HEK293 (cell line): ENCODE results near the gene HTR3B.

Source experiments
- GLIS1 ChIP-seq: fragments of 450-650 bp; formaldehyde crosslinking; IDR thresholded peaks from 2 replicates; pipeline ENCODE4 v1.5.1; 2016; ENCODE audit warnings: missing biosample characterization, missing genetic modification characterization
- IKZF3 ChIP-seq: fragments of 450-650 bp; IDR thresholded peaks from 2 replicates; pipeline ENCODE4 v1.5.0; 2018; ENCODE audit warnings: missing biosample characterization, mild to moderate bottlenecking, missing genetic modification characterization, moderate library complexity
- KLF10 ChIP-seq: fragments of 450-650 bp; IDR thresholded peaks from 2 replicates; pipeline ENCODE4 v1.5.1; 2018; ENCODE audit warnings: missing biosample characterization, mild to moderate bottlenecking, missing genetic modification characterization
- SP2 ChIP-seq: fragments of 450-650 bp; formaldehyde crosslinking; IDR thresholded peaks from 2 replicates; pipeline ENCODE4 v1.5.1; 2016; ENCODE audit warnings: missing biosample characterization, missing genetic modification characterization
- TRIM28 ChIP-seq: IDR thresholded peaks from 2 replicates; pipeline ENCODE4 v1.6.1; 2011; ENCODE audit warnings: low read length, control low read depth, borderline replicate concordance
- WT1 ChIP-seq: fragments of 450-650 bp; formaldehyde crosslinking; IDR thresholded peaks from 2 replicates; pipeline ENCODE4 v1.5.1; 2016; ENCODE audit warnings: missing biosample characterization, missing genetic modification characterization
- ZBTB17 ChIP-seq: fragments of 450-650 bp; formaldehyde crosslinking; IDR thresholded peaks from 2 replicates; pipeline ENCODE4 v1.5.1; 2016; ENCODE audit warnings: missing biosample characterization, missing genetic modification characterization
- ZBTB48 ChIP-seq: fragments of 450-650 bp; formaldehyde crosslinking; IDR thresholded peaks from 2 replicates; pipeline ENCODE4 v1.5.1; 2016; ENCODE audit warnings: missing biosample characterization, missing genetic modification characterization
- ZBTB8A ChIP-seq: fragments of 450-650 bp; formaldehyde crosslinking; IDR thresholded peaks from 2 replicates; pipeline ENCODE4 v1.5.1; 2016; ENCODE audit warnings: missing biosample characterization, missing genetic modification characterization
- ZFP37 ChIP-seq: fragments of 450-650 bp; formaldehyde crosslinking; IDR thresholded peaks from 2 replicates; pipeline ENCODE4 v1.5.1; 2016; ENCODE audit warnings: missing biosample characterization, missing genetic modification characterization
- ZNF169 ChIP-seq: fragments of 450-650 bp; formaldehyde crosslinking; IDR thresholded peaks from 2 replicates; pipeline ENCODE4 v1.5.1; 2016; ENCODE audit warnings: missing biosample characterization, missing genetic modification characterization
- ZNF24 ChIP-seq: fragments of 450-650 bp; formaldehyde crosslinking; IDR thresholded peaks from 2 replicates; pipeline ENCODE4 v1.5.1; 2016; ENCODE audit warnings: missing biosample characterization, missing genetic modification characterization
- ZNF549 ChIP-seq: fragments of 450-650 bp; IDR thresholded peaks from 2 replicates; pipeline ENCODE4 v1.5.1; 2018; ENCODE audit warnings: missing biosample characterization, missing genetic modification characterization, mild to moderate bottlenecking, inconsistent platforms, moderate library complexity
- ZNF626 ChIP-seq: fragments of 450-650 bp; sonication (Bioruptor Pico); formaldehyde crosslinking; IDR thresholded peaks from 2 replicates; pipeline ENCODE4 v1.5.1; 2018; ENCODE audit warnings: missing biosample characterization, missing genetic modification characterization, inconsistent platforms
- ZNF629 ChIP-seq: fragments of 450-650 bp; formaldehyde crosslinking; IDR thresholded peaks from 2 replicates; pipeline ENCODE4 v1.5.1; 2017; ENCODE audit warnings: missing biosample characterization, missing genetic modification characterization
- ZNF660 ChIP-seq: fragments of 450-650 bp; IDR thresholded peaks from 2 replicates; pipeline ENCODE4 v1.5.1; 2018; ENCODE audit warnings: missing biosample characterization, mild to moderate bottlenecking, missing genetic modification characterization
- ZNF664 ChIP-seq: fragments of 450-650 bp; formaldehyde crosslinking; IDR thresholded peaks from 2 replicates; pipeline ENCODE4 v1.5.1; 2016; ENCODE audit warnings: missing biosample characterization, missing genetic modification characterization
- ZSCAN16 ChIP-seq: fragments of 450-650 bp; formaldehyde crosslinking; IDR thresholded peaks from 2 replicates; pipeline ENCODE4 v1.5.1; 2016; ENCODE audit warnings: missing biosample characterization, missing genetic modification characterization
- ZXDB ChIP-seq: fragments of 450-650 bp; formaldehyde crosslinking; IDR thresholded peaks from 2 replicates; pipeline ENCODE4 v1.5.1; 2016; ENCODE audit warnings: missing biosample characterization, missing genetic modification characterization
- TF ChIP-seq, protein P1 (sequence below): fragments of 450-650 bp; formaldehyde crosslinking; conservative IDR thresholded peaks from 2 replicates; pipeline ENCODE4 v1.5.1; 2016; ENCODE audit warnings: low read depth, missing biosample characterization, missing genetic modification characterization
- TF ChIP-seq, protein P2 (sequence below): fragments of 450-650 bp; formaldehyde crosslinking; IDR thresholded peaks from 2 replicates; pipeline ENCODE4 v1.5.1; 2016; ENCODE audit warnings: missing biosample characterization, missing genetic modification characterization
- TF ChIP-seq, protein P3 (sequence below): fragments of 450-650 bp; formaldehyde crosslinking; optimal IDR thresholded peaks from 2 replicates; pipeline ENCODE3; 2016; ENCODE audit warnings: missing biosample characterization, mild to moderate bottlenecking, missing genetic modification characterization
- TF ChIP-seq, protein P4 (sequence below): fragments of 450-650 bp; formaldehyde crosslinking; IDR thresholded peaks from 2 replicates; pipeline ENCODE4 v1.5.1; 2017; ENCODE audit warnings: missing biosample characterization, mild to moderate bottlenecking, missing genetic modification characterization, moderate library complexity
- TF ChIP-seq, protein P5 (sequence below): fragments of 450-650 bp; IDR thresholded peaks from 2 replicates; pipeline ENCODE4 v1.5.1; 2018; ENCODE audit warnings: missing biosample characterization, mild to moderate bottlenecking, missing genetic modification characterization
- TF ChIP-seq, protein P6 (sequence below): fragments of 450-650 bp; formaldehyde crosslinking; IDR thresholded peaks from 2 replicates; pipeline ENCODE4 v1.5.1; 2016; ENCODE audit warnings: missing biosample characterization, missing genetic modification characterization
- TF ChIP-seq, protein P7 (sequence below): fragments of 450-650 bp; formaldehyde crosslinking; IDR thresholded peaks from 2 replicates; pipeline ENCODE4 v1.5.1; 2016; ENCODE audit warnings: missing biosample characterization, missing genetic modification characterization

HTR3B gene

DNA sequence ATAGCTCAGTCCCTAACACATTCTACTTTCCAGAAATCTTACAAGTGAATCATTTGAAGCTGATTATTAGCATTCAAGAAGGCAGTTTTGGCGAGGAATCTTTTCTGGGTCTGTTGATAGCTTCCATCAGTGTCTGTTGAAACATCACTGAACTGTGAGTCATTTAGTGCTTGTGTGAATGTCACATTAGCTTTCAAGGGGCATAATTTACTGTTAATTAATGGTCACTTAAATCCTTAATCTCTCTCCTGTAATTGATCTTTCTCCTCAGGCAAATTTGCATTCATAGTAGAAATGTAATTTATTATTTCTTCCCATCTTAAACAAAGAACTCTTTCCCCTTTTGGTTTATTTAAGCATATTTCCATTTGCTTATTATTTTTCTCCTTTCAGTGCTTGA lies 2.6 kb downstream of the HTR3B start (continued):
- TF ChIP-seq, protein P1, sequence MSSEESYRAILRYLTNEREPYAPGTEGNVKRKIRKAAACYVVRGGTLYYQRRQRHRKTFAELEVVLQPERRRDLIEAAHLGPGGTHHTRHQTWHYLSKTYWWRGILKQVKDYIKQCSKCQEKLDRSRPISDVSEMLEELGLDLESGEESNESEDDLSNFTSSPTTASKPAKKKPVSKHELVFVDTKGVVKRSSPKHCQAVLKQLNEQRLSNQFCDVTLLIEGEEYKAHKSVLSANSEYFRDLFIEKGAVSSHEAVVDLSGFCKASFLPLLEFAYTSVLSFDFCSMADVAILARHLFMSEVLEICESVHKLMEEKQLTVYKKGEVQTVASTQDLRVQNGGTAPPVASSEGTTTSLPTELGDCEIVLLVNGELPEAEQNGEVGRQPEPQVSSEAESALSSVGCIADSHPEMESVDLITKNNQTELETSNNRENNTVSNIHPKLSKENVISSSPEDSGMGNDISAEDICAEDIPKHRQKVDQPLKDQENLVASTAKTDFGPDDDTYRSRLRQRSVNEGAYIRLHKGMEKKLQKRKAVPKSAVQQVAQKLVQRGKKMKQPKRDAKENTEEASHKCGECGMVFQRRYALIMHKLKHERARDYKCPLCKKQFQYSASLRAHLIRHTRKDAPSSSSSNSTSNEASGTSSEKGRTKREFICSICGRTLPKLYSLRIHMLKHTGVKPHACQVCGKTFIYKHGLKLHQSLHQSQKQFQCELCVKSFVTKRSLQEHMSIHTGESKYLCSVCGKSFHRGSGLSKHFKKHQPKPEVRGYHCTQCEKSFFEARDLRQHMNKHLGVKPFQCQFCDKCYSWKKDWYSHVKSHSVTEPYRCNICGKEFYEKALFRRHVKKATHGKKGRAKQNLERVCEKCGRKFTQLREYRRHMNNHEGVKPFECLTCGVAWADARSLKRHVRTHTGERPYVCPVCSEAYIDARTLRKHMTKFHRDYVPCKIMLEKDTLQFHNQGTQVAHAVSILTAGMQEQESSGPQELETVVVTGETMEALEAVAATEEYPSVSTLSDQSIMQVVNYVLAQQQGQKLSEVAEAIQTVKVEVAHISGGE (tag by site-specific recombination) = no peak
- TF ChIP-seq, protein P2, sequence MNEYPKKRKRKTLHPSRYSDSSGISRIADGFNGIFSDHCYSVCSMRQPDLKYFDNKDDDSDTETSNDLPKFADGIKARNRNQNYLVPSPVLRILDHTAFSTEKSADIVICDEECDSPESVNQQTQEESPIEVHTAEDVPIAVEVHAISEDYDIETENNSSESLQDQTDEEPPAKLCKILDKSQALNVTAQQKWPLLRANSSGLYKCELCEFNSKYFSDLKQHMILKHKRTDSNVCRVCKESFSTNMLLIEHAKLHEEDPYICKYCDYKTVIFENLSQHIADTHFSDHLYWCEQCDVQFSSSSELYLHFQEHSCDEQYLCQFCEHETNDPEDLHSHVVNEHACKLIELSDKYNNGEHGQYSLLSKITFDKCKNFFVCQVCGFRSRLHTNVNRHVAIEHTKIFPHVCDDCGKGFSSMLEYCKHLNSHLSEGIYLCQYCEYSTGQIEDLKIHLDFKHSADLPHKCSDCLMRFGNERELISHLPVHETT = peak; percentile 79
- TF ChIP-seq TRIM28 (no peak), IKZF3 (tag by site-specific recombination) (peak; percentile 51; the same call in 1 of the 2 replicates), ZNF664 (tag by site-specific recombination) (peak; percentile 6; the same call in 1 of the 2 replicates), ZBTB48 (tag by site-specific recombination) (no peak), KLF10 (0 out of 2 replicates have a peak, but pooled peaks have one; percentile 27), ZNF660 (tag by site-specific recombination) (no peak), ZNF549 (no peak), WT1 (tag by site-specific recombination) (peak; percentile 82), ZNF626 (tag by site-specific recombination) (no peak), GLIS1 (0 out of 2 replicates have a peak, but pooled peaks have one; percentile 24), ZSCAN16 (tag by site-specific recombination) (no peak), ZBTB8A (tag by site-specific recombination) (no peak), ZXDB (tag by site-specific recombination) (peak; percentile 65; the same call in 1 of the 2 replicates), ZBTB17 (tag by site-specific recombination) (no peak), SP2 (tag by site-specific recombination) (peak; percentile 16; the same call in 1 of the 2 replicates), ZNF629 (tag by site-specific recombination) (peak; percentile 70), ZFP37 (no peak), ZNF169 (tag by site-specific recombination) (no peak), ZNF24 (tag by site-specific recombination) (peak; percentile 37; the same call in 1 of the 2 replicates)
- TF ChIP-seq, protein P3, sequence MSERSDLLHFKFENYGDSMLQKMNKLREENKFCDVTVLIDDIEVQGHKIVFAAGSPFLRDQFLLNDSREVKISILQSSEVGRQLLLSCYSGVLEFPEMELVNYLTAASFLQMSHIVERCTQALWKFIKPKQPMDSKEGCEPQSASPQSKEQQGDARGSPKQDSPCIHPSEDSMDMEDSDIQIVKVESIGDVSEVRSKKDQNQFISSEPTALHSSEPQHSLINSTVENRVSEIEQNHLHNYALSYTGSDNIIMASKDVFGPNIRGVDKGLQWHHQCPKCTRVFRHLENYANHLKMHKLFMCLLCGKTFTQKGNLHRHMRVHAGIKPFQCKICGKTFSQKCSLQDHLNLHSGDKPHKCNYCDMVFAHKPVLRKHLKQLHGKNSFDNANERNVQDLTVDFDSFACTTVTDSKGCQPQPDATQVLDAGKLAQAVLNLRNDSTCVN = no peak
- TF ChIP-seq, protein P4, sequence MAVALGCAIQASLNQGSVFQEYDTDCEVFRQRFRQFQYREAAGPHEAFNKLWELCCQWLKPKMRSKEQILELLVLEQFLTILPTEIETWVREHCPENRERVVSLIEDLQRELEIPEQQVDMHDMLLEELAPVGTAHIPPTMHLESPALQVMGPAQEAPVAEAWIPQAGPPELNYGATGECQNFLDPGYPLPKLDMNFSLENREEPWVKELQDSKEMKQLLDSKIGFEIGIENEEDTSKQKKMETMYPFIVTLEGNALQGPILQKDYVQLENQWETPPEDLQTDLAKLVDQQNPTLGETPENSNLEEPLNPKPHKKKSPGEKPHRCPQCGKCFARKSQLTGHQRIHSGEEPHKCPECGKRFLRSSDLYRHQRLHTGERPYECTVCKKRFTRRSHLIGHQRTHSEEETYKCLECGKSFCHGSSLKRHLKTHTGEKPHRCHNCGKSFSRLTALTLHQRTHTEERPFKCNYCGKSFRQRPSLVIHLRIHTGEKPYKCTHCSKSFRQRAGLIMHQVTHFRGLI (tag by site-specific recombination) = no peak
- TF ChIP-seq, protein P5, sequence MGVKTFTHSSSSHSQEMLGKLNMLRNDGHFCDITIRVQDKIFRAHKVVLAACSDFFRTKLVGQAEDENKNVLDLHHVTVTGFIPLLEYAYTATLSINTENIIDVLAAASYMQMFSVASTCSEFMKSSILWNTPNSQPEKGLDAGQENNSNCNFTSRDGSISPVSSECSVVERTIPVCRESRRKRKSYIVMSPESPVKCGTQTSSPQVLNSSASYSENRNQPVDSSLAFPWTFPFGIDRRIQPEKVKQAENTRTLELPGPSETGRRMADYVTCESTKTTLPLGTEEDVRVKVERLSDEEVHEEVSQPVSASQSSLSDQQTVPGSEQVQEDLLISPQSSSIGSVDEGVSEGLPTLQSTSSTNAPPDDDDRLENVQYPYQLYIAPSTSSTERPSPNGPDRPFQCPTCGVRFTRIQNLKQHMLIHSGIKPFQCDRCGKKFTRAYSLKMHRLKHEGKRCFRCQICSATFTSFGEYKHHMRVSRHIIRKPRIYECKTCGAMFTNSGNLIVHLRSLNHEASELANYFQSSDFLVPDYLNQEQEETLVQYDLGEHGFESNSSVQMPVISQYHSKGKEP (tag by site-specific recombination) = 0 out of 2 replicates have a peak, but pooled peaks have one; percentile 27
- TF ChIP-seq, protein P6, sequence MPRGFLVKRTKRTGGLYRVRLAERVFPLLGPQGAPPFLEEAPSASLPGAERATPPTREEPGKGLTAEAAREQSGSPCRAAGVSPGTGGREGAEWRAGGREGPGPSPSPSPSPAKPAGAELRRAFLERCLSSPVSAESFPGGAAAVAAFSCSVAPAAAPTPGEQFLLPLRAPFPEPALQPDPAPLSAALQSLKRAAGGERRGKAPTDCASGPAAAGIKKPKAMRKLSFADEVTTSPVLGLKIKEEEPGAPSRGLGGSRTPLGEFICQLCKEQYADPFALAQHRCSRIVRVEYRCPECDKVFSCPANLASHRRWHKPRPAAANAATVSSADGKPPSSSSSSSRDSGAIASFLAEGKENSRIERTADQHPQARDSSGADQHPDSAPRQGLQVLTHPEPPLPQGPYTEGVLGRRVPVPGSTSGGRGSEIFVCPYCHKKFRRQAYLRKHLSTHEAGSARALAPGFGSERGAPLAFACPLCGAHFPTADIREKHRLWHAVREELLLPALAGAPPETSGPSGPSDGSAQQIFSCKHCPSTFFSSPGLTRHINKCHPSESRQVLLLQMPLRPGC = peak; percentile 86
- TF ChIP-seq, protein P7, sequence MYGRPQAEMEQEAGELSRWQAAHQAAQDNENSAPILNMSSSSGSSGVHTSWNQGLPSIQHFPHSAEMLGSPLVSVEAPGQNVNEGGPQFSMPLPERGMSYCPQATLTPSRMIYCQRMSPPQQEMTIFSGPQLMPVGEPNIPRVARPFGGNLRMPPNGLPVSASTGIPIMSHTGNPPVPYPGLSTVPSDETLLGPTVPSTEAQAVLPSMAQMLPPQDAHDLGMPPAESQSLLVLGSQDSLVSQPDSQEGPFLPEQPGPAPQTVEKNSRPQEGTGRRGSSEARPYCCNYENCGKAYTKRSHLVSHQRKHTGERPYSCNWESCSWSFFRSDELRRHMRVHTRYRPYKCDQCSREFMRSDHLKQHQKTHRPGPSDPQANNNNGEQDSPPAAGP (tag by site-specific recombination) = no peak
